ENCODE measurements around the gene AGAP1.

- TF ChIP-seq CTCF (IDR thresholded peaks at IDR 0.05; ENCODE audit: insufficient read depth, low read depth, low read length): no peak
- TF ChIP-seq EZH2 (IDR thresholded peaks at IDR 0.05; ENCODE audit: insufficient read depth, low read length): no peak
Observed at GRCh38 chr2:235688511-235689426, 194.9 kb downstream of the AGAP1 start.
